Measurements from ENCODE around the gene DUOXA2. TPM values are rescaled to one million over a fixed set of nuclear protein-coding genes. Genes with fewer than 3 reads are reported as not detected.
"Not testable (repeated sequence)": the region's sequence is repeated elsewhere in the genome, so short reads cannot be mapped to it uniquely, and the experiment has no call there.

Gene DUOXA2
- polyA plus RNA-seq, 3 donors: not detected

DNA sequence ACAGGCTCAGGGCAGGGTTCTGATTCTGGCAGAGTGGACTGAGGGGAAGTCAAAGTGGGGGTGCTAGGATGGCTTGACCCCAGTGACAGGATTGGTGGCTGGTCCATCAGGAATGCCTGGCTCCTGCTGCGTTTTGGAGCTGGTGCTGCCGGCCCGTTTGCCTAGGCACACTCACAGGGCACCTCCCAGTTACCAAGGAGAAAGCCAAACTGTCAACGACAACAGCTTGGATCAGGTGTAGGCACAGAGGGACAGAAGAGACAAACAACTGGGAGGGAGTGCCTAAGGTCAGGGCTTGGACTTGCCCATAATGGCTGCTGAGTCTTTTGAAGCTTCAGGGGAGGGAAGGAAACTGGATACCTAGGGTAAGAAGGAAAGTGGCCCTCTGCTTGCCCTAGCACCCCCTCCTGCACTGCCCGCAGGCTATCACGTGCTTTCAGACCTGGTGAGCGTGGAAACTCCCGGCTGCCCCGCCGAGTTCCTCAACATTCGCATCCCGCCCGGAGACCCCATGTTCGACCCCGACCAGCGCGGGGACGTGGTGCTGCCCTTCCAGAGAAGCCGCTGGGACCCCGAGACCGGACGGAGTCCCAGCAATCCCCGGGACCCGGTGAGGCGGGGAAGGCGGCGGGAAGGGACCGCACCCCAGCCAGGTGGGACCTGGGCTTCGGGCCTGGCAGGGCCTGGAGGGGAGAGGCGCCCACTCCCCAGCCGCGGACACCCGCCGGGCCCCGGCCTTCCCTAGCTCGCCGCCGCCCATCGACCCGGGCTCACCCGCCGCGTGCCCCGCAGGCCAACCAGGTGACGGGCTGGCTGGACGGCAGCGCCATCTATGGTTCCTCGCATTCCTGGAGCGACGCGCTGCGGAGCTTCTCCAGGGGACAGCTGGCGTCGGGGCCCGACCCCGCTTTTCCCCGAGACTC is 20.8 kb downstream of the DUOXA2 start:
- no peak for DNase-seq

DNA sequence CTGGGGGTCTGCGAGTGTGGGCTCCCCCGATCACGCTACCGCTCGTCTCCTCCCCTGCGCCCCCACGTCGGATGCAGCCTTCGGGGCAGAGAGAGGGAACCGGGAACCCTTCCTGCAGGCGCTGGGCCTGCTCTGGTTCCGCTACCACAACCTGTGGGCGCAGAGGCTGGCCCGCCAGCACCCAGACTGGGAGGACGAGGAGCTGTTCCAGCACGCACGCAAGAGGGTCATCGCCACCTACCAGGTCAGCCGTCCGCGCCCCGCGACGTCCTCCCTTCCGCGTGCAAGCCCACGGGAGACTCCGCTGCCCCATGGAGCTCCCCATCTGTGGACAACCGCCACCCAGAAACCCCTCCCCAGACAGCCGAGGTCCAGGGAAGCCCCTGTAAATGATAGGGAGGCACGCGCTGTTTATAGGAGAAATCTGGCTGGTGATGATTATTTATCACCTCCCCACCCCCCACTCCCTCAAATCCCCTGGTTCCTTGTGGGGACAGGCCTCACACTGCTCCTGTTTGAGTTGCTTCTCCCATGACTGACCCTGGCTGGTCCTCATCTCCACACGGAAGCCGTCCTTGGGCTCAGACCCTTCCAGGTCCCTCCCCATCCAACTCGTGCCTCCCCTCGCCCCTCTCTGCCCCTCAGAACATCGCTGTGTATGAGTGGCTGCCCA is 21.7 kb downstream of the DUOXA2 start:
- DNase-seq: not testable (repeated sequence)

DNA sequence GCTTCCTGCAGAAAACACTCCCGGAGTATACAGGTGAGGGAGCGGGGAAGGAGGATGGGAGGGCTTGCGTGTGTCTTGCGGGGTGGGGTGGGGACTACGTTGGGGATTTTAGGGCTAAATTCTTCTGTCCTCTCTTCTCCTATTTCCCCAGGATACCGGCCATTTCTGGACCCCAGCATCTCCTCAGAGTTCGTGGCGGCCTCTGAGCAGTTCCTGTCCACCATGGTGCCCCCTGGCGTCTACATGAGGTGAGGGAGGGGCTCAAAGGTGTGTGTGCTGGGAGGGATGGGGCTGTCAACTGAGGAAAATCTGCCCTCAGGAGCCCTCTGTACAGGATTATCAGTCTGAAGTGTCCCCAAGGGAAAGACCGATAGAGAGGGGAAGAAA is 22.2 kb downstream of the DUOXA2 start:
- DNase-seq: no peak

DNA sequence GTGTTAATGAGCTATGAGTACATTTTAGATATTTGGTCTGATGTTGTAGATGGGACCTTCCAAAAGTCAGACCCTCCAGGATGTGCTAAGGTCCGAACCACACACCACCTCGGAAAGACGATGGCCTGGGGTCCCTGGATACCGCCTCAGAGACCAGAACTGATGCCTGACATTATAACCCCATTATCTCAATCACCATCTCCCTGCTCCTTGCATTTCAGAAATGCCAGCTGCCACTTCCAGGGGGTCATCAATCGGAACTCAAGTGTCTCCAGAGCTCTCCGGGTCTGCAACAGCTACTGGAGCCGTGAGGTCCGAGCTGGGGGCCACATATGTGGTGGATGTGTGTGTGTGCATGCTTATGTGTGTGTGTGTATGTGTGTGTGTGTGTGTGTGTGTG is 23.6 kb downstream of the DUOXA2 start:
- DNase-seq: no peak

DNA sequence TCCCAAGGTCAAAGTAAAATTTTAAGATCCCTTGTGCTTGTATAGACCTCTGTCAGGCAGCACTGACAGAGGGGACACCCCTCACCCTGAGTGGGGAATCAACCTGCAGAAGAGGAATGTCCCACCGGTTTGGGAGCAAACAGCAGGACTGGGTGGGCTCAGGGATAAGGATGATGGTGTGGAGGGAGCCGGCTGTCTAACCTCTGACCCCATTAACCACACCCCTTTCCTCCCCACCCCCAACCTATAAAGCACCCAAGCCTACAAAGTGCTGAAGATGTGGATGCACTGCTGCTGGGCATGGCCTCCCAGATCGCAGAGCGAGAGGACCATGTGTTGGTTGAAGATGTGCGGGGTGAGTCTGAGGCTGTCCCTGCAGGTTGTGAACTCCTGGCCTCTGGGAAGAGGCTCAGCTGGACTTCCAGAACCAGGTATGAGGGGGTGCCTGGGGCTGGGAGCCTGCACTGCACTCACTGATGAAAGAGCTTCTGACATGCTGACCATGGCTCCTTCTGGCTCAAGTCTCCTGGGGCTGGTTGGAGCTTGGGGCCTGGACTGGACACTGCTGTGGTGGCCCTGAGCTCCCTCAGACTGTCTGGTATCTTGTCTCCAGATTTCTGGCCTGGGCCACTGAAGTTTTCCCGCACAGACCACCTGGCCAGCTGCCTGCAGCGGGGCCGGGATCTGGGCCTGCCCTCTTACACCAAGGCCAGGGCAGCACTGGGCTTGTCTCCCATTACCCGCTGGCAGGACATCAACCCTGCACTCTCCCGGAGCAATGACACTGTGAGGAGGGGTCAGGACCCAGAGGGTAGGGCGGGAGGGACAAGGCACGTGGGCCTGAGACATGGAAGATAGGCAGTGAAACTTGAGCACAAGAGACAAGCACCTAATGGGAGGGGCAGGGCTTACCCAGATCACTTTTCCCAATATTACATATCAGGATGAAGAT is 25.0 kb downstream of the DUOXA2 start:
- no peak for DNase-seq

DNA sequence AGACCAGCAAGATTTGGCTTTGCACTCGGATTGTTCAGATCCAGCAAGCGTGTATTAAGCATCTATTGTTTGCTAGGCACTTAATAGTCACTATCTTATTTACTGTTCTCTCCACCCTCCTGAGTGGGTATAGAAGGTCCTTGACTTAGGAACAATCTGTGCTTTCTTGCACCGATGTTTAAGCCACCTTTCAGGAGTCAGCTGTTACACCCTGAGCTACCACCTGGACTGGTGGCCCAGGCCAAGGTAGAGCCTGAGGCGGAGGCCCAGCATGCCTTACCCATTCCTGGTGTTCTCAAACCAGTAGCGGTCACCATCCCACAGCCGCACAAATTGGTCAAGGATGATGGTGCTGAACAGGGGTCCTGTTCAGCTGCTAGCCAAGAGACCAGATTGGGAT is 25.6 kb downstream of the DUOXA2 start:
- DNase-seq: no peak

DNA sequence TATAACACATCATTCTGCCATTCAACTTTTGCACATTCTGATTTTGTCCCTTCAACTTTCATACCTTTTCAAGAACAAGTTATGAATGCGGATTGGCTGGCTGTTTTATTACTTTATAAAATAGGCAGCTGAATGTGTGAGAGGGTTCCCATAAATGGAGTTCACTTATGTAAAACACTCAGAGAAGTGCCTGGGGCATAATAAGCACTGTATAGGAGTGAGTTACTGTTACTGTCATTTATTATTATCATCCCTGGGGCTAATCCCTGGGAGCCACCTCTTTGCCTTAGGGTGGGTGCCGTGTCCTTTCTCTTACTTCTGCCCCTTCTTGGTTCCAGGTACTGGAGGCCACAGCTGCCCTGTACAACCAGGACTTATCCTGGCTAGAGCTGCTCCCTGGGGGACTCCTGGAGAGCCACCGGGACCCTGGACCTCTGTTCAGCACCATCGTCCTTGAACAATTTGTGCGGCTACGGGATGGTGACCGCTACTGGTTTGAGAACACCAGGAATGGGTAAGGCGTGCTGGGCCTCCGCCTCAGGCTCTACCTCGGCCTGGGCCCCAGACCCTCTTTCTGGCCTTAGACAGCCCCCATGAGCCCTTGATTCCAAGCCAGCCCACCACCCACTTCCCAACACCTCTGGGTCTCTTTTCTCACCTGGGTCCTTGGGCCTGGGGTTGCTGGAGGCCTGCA is 26.6 kb downstream of the DUOXA2 start:
- DNase-seq: no peak

DNA sequence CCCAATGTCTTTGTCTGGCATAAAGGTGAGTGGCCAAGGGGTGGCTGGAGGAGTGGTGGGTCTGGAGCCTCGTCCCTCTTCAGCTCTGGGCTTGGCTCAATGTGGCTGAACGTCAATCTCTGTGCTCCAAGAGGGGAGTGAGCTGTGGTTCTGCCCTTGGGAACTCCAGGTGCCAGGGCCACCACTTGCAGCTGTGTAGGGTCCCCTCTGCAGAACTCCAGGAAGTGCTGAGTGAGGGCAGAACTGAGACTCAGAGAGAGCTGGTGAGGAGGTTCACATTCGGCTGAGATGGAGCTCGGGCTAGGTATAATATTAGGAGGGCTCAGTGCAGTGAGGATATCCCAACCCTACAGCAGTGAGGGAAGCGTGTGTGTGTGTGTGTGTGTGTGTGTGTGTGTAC is 27.3 kb downstream of the DUOXA2 start:
- DNase-seq: no peak

DNA sequence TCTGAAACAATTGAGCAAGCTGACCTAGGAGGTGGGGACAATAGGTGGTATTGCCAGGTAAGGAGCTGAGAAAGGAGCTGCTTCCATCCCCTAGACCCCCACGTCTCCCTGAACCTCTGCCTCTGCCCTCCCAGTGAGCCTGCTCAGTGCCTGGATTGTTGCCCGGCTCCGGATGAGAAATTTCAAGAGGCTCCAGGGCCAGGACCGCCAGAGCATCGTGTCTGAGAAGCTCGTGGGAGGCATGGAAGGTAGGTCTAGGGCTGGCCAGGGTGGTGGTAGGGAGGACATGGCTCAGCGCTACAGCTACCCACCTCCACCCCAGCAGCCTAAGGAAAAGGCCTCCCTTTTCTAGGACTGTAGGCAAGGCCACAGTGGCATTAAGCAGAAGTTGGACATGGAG is 28.9 kb downstream of the DUOXA2 start:
- DNase-seq: no peak

DNA sequence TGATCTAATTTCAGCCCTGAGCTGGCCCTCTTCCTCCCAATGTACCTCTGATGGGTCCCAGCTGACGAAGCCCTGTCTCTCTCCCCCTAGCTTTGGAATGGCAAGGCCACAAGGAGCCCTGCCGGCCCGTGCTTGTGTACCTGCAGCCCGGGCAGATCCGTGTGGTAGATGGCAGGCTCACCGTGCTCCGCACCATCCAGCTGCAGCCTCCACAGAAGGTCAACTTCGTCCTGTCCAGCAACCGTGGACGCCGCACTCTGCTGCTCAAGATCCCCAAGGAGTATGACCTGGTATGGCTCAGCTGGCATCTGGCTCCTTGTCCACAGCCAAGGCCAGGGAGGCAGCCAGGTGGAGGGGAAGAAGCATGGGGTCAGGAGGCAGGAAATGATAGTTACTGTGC is 29.8 kb downstream of the DUOXA2 start:
- no peak for DNase-seq

DNA sequence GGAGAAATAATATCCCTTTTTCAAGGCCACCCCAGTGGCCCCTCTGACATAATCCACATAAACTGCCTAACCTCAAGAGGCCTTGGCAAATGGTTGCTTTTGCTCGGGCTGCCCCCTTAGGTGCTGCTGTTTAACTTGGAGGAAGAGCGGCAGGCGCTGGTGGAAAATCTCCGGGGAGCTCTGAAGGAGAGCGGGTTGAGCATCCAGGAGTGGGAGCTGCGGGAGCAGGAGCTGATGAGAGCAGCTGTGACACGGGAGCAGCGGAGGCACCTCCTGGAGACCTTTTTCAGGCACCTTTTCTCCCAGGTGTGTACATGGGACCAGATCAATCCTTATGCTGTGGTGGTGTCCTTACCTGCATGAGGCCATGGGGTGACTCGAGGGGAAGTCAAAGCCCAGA is 30.6 kb downstream of the DUOXA2 start:
- no peak for DNase-seq

DNA sequence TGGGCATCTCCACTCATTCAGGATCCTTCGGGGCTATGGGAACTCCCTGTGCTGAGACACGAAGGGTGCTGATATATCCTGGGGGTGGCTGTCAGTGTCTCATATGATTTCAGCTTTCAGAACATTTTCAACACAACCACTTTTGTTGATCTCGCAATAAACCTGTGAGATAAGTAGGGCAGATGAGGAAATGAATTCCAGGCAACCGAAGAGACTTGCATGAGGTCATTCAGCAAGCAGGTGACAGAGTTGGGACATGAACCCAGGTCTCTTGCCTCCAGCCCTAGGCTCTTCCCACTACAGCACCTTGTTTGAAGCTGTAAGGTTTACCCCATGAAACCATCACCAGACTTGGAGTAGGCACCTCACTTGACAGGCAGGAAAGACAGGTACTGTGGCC is 32.3 kb downstream of the DUOXA2 start:
- no peak for DNase-seq

DNA sequence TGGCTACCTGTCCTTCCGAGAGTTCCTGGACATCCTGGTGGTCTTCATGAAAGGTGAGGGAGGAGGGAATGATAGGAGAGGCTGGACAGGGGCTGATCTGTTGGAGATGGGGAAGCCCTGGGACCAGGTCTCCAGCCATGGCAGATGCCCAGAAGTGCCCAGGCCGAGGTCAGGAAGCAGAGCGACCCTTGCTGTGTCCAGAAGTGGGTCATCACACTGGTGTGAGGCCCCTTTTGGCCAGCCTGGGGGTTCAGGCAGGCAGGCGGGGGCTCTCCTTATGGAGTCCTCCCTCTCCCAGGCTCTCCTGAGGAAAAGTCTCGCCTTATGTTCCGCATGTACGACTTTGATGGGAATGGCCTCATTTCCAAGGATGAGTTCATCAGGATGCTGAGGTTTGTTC is 33.5 kb downstream of the DUOXA2 start:
- DNase-seq: no peak

DNA sequence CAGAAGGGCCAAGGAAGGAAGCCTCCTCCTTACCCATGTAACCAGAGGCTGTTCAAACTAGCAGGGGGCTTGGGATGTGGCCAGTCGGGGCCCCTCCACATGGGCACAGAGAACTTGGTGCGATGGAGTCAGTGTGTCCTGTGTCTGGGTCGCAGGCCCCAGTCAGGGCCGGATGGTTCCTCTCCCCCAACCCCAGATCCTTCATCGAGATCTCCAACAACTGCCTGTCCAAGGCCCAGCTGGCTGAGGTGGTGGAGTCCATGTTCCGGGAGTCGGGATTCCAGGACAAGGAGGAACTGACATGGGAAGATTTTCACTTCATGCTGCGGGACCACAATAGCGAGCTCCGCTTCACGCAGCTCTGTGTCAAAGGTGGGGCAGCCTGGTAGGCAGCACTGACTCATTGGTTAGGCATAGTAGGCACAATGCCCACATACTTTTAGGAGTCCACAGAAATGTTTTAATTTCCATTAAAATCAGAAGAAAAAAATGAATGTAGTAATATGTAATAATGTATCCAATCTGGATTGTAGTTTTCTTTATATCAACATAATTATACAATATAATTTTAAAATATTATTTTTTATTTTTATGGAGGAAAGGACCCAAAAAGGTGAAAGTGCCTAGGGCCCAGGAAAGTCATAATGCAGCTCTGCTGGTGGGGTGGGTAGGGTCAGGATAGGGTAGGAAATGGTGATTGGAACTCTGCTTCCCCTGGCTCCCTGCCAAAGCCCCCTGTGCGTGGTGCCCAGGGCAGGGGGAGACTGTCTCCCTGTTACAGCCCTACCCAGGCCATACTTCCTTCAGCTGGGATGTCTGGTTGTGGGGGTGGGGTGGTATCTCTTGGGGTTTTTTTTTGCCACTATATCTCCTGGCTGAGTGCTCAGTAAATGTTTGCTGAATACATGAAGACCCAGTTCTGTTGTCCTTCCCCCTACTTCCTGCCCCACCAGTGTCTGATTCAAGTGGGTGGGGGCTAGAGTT is 34.2 kb downstream of the DUOXA2 start:
- DNase-seq: no peak

DNA sequence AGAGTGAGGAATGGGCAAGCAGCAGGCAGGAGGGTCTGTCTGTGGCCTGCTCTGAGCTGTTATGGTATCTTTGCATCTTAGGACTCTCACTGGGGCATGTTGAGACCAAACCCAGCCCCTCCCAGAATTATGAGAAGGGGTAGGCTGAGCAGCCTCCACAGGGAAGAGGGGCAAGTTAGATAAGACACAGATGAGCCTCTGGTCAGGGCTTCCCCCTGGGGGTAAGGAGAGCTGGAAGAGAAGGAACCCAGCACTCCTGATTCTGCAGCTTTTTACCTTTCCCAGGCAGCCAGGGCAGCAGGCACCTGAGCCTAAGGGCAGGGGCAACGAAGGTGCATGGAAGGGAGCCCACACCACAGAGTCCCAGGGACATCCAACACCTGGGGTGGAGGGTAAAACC is 34.9 kb downstream of the DUOXA2 start:
- no peak for DNase-seq

DNA sequence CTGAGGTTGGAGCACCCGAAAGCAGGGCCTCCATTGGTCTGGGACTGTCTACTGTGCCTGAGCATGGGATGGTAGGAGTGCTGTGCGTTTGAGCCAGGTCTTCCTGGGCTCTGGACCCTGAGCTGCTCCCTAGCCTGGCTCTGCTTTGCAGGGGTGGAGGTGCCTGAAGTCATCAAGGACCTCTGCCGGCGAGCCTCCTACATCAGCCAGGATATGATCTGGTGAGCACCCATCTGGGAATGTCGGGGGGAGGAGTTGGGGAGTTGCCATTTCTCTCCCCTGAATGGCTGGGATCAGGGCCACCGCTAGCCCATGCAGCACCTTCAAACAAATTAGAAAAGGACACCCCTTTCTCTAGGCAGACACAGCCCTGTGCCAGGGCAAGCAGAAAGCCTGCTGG is 36.4 kb downstream of the DUOXA2 start:
- no peak for DNase-seq

DNA sequence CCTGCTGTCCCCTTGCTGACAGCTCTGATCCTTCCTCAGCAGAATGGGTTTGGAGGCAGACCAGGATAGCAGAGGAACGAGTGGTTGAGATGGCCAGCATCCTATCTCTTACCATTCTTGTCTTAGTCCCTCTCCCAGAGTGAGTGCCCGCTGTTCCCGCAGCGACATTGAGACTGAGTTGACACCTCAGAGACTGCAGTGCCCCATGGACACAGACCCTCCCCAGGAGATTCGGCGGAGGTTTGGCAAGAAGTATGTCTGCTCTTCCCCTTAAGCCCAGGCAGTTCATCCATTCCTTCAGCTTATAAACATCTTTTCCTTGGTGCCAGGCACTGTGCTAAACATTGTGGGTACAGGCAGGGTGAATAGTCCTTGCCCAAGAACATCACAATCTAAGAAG is 36.9 kb downstream of the DUOXA2 start:
- no peak for DNase-seq

DNA sequence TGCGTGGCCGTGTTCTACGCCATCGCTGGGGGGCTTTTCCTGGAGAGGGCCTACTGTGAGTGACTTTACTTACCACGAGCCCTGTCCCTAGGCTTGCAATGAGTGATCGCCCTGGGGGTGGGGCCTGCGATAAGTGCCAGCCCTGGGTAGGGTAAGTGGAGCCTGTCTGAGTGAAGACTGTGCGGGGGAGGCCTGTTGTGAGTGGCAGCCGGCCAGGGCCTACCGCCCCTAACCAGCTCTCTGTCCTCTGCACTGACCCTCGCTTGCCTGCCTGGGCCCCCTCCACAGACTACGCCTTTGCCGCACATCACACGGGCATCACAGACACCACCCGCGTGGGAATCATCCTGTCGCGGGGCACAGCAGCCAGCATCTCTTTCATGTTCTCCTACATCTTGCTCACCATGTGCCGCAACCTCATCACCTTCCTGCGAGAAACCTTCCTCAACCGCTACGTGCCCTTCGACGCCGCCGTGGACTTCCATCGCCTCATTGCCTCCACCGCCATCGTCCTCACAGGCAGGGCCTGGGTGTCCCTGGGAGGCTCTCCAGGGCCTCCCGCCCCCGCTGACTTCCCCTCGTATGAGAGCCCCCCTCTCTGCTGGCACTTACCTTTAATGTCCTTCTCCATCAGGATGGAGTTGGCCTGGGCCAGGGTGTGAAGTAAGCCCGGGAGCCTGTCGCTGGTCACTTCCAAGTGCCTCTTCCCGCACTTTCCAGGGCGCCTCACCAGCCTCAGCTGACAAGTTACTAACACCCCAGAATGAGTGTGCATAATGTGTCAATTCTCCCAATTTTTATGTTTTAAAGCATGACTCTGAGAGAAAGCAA is 38.1 kb downstream of the DUOXA2 start:
- no peak for DNase-seq

DNA sequence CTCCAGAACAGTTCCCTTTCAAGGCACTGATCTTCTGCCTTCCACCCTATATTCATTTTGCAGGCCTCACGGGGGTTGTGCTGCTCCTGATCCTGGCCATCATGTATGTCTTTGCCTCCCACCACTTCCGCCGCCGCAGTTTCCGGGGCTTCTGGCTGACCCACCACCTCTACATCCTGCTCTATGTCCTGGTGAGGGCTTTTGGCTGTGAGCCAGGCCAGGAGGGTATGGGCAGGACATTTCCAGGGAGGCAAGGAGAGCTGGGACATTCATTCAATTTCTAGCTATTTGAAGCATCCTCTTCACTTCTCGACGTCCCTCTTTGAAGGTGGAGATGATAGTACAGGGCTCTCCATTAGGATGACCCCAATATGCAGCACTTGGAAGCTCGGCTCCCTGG is 41.6 kb downstream of the DUOXA2 start:
- no peak for DNase-seq
